ENCODE measurements around the gene ARHGAP8. TPM values are rescaled to one million over a fixed set of nuclear protein-coding genes. Genes with fewer than 3 reads are reported as not detected.
"Not testable (repeated sequence)": the region's sequence is repeated elsewhere in the genome, so short reads cannot be mapped to it uniquely, and the experiment has no call there.

The ARHGAP8 gene
- total RNA-seq, 1 donor from 2014 or later, result not detected

DNA sequence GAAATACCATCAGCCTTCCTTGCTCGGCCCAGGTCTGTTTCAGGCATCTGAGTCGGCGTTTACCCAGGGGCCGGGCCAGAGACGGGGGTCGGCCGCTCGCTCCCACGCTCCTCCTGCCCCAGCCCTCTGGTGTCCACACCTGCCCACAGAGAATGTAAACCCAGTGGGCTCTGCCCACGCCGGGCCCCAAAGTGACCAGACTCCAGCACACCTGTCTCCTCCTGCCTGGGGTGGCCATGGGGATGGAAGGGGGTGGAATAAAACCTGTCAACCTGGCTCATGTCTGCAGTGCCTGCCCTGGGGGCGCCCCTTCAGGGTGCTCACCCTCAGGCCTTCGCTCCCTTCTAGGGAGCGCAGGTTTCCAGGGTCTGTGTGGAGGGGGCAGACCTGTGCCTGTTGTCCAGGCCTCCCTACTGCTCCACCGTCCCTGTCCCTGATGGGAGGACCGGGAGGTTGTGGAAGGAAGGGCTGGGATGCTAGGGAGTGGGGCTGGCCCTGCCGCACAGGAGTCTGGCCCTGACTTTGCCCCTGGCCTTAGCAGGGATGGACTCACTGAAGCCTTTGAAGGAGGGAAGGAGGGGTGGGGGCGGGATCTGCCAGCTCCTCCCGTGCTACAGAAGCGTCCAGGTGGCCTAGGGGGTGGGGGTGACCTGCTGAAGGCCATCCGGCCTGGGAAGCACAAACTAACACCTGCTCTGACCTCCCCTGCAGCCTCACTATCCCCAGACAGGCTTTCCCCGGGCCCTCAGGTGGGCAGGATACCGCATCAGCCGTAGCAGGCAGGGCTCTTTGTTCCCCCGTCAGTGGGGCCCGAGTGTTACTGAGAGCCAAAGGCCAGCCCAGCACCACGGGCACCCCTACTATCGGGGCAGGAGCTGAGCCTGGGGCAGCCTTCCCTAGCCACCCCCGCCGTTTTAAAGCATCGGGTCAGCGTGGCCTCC lies 14.7 kb upstream of the ARHGAP8 start:
- DNase-seq, result no peak
- Histone ChIP-seq H3K36me3 (no peaks in the 10 kb centered on the region), H3K27ac (replicated peaks) (no peak overlapping the region), H3K4me3 (no peak overlapping the region), H3K9me3 (replicated peaks) (no peaks in the 10 kb centered on the region), H3K27me3 (ENCODE audit: low read depth) (peaks cover 67% of the 10 kb centered on the region), H3K4me1 (peaks cover 3% of the 10 kb centered on the region)
- TF ChIP-seq, protein P1, sequence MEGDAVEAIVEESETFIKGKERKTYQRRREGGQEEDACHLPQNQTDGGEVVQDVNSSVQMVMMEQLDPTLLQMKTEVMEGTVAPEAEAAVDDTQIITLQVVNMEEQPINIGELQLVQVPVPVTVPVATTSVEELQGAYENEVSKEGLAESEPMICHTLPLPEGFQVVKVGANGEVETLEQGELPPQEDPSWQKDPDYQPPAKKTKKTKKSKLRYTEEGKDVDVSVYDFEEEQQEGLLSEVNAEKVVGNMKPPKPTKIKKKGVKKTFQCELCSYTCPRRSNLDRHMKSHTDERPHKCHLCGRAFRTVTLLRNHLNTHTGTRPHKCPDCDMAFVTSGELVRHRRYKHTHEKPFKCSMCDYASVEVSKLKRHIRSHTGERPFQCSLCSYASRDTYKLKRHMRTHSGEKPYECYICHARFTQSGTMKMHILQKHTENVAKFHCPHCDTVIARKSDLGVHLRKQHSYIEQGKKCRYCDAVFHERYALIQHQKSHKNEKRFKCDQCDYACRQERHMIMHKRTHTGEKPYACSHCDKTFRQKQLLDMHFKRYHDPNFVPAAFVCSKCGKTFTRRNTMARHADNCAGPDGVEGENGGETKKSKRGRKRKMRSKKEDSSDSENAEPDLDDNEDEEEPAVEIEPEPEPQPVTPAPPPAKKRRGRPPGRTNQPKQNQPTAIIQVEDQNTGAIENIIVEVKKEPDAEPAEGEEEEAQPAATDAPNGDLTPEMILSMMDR (IDR thresholded peaks at IDR 0.05; ENCODE audit: borderline replicate concordance), result no peak
- intact Hi-C loops (cut with micrococcal nuclease), result loop anchor here (2.0 kb wide), 1 partner anchor 43 kb away; no protein-coding TSS in a partner anchor

DNA sequence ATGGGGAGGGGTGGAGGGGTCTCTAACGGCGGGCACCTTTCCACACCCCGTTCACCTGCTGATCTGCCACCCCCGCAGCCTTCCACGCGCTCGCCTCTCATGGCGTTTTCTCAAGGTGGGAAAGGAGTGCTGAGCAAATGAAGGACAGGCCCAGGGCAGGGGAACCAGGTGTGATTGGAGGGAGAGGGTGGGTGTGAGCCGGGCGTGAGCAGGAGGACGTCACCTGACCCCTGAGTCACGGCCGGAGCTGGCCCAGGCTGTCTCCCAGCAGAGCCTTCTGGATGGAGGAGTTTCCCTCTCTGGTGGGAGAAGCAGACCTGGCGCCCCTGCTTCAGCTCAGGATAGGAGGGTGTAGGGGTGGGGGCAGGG lies 14.0 kb upstream of the ARHGAP8 start:
- H3K27ac ChIP-seq (replicated peaks), result no peak overlapping the region
- TF ChIP-seq, protein P1 (IDR thresholded peaks at IDR 0.05; ENCODE audit: borderline replicate concordance), result no peak
- peaks cover 3% of the 10 kb centered on the region for H3K4me1 ChIP-seq
- intact Hi-C loops (cut with micrococcal nuclease), result no loop called here
- DNase-seq, result no peak
- no peaks in the 10 kb centered on the region for H3K9me3 ChIP-seq (replicated peaks)
- H3K4me3 ChIP-seq, result no peak overlapping the region
- H3K36me3 ChIP-seq, result no peaks in the 10 kb centered on the region
- peaks cover 72% of the 10 kb centered on the region for H3K27me3 ChIP-seq (ENCODE audit: low read depth)

DNA sequence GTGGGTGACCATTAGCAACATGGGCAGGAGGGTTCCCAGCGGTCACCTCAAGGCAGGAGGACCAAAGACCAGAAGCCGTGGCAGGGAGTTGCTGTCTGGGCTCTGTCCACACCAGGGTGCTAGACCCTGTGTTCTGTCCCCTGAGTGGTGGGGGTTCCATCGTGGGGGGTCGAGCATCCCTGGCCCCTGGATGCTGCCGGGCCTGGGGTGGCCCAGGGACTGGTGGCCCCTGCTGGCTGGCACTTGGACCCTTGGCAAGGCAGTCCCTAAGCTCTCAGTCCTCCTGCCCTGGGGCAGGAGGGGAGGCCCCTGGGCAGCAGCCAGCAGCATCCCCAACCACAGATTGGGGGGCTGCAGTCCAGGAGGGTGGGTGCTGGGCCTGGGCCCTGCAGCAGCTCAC lies 13.4 kb upstream of the ARHGAP8 start:
- no peak overlapping the region for H3K4me3 ChIP-seq
- peaks cover 3% of the 10 kb centered on the region for H3K4me1 ChIP-seq
- peaks cover 78% of the 10 kb centered on the region for H3K27me3 ChIP-seq (ENCODE audit: low read depth)
- TF ChIP-seq, protein P1 (IDR thresholded peaks at IDR 0.05; ENCODE audit: borderline replicate concordance), result no peak
- no peak for DNase-seq
- no peak overlapping the region for H3K27ac ChIP-seq (replicated peaks)
- no peaks in the 10 kb centered on the region for H3K9me3 ChIP-seq (replicated peaks)
- intact Hi-C loops (cut with micrococcal nuclease), result no loop called here
- no peaks in the 10 kb centered on the region for H3K36me3 ChIP-seq

DNA sequence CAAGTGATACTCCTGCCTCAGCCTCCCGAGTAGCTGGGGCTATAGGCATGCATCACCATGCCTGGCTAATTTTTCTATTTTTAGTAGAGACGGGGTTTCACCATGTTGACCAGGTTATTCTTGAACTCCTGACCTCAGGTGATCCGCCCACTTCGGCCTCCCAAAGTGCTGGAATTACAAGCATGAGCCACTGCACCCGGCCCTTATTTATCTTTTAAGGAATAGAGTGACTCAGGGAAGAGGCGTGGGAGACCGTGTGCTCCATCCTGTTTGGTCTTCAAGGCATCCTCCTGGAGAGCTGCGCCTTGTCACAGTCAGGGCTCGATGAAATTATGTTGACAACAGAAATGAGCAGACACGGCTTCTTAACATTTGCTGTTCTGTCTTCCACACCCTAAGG lies 12.7 kb upstream of the ARHGAP8 start:
- DNase-seq; H3K4me1 ChIP-seq; intact Hi-C loops (cut with micrococcal nuclease); H3K4me3 ChIP-seq; H3K9me3 ChIP-seq (replicated peaks); H3K27ac ChIP-seq (replicated peaks); H3K36me3 ChIP-seq: not testable (repeated sequence)
- H3K27me3 ChIP-seq (ENCODE audit: low read depth), result peaks cover 79% of the 10 kb centered on the region

DNA sequence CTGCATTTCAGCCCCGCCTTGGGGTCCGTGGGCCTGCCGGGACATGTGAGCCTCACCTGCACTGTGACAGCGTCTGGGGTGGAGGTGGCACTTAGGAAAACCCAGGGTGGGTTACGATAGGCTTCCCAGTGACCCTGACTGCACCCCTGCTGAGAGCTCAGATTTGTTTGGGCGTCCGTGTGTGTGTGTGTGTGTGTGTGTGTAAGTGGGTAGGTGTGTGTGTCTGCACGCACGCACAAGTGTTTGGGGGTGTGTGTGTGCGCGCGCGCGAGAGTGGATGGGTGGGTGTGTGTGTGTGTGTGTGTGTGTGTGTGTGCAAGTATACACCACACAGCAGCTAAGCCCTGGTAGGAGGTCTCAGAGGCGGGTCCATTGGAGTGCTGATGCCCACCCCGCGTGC lies 12.1 kb upstream of the ARHGAP8 start:
- H3K9me3 ChIP-seq (replicated peaks), result no peaks in the 10 kb centered on the region
- TF ChIP-seq, protein P1 (IDR thresholded peaks at IDR 0.05; ENCODE audit: borderline replicate concordance), result no peak
- peaks cover 3% of the 10 kb centered on the region for H3K4me1 ChIP-seq
- intact Hi-C loops (cut with micrococcal nuclease), result no loop called here
- H3K27me3 ChIP-seq (ENCODE audit: low read depth), result peaks cover 75% of the 10 kb centered on the region
- no peak overlapping the region for H3K27ac ChIP-seq (replicated peaks)
- no peak overlapping the region for H3K4me3 ChIP-seq
- no peaks in the 10 kb centered on the region for H3K36me3 ChIP-seq
- no peak for DNase-seq

DNA sequence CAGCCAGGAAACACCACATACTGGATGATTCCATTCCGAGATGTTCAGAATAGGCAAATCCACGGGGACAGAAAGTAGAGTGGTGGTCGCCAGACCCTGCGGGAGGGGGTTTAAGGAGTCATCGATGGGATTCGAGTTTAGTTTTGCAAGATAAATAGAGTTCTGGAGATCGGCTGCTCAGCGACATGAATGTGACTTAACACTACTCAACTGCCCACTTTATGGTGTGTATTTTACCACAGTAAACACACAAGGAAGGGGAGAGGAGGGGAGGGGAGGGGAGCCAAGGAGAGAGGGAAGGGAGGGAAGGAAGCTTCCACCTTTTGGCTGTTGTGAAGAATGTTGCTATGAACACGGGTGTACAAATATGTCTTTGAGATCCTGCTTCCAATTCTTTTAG lies 10.4 kb upstream of the ARHGAP8 start:
- TF ChIP-seq, protein P1 (IDR thresholded peaks at IDR 0.05; ENCODE audit: borderline replicate concordance), result no peak
- Histone ChIP-seq H3K27me3 (ENCODE audit: low read depth) (peaks cover 75% of the 10 kb centered on the region), H3K36me3 (no peaks in the 10 kb centered on the region), H3K9me3 (replicated peaks) (no peaks in the 10 kb centered on the region), H3K4me1 (no peaks in the 10 kb centered on the region), H3K27ac (replicated peaks) (no peak overlapping the region), H3K4me3 (no peak overlapping the region)
- intact Hi-C loops (cut with micrococcal nuclease), result no loop called here
- DNase-seq, result no peak
